SK-N-DZ (cell line): ENCODE measurements around the gene FNDC11.
A peak's percentile ranks its signal among the peaks of the same experiment; 100 is the strongest.
"Not testable (repeated sequence)": the region's sequence is repeated elsewhere in the genome, so short reads cannot be mapped to it uniquely, and the experiment has no call there.

Experiments
- DNase-seq: peaks from one replicate; pipeline ENCODE4 v3.0.0-alpha.2; 2015; ENCODE audit warnings: low spot score

The FNDC11 gene

GRCh38 chr20:63566395-63567135, 12.6 kb downstream of the FNDC11 start:
- DNase-seq: no peak

GRCh38 chr20:63567136-63567385, 13.1 kb downstream of the FNDC11 start:
- peak; percentile 60 for DNase-seq

GRCh38 chr20:63567386-63568169, 13.6 kb downstream of the FNDC11 start:
- DNase-seq: no peak

GRCh38 chr20:63568170-63568981, 14.4 kb downstream of the FNDC11 start:
- DNase-seq: no peak

GRCh38 chr20:63568986-63569949, 15.3 kb downstream of the FNDC11 start:
- DNase-seq: no peak

- no peak for DNase-seq
Observed at GRCh38 chr20:63570281-63571086, 16.5 kb downstream of the FNDC11 start.

GRCh38 chr20:63571087-63571478, 17.1 kb downstream of the FNDC11 start:
- not testable (repeated sequence) for DNase-seq

GRCh38 chr20:63572071-63572787, 18.3 kb downstream of the FNDC11 start:
- no peak for DNase-seq

- peak; percentile 56 for DNase-seq
Observed at GRCh38 chr20:63572788-63573646, 19.1 kb downstream of the FNDC11 start.

- no peak for DNase-seq
Observed at GRCh38 chr20:63573647-63574131, 19.7 kb downstream of the FNDC11 start.

- no peak for DNase-seq
Observed at GRCh38 chr20:63574156-63574828, 20.3 kb downstream of the FNDC11 start, which contains the start of gene HELZ2. TSS of gene HELZ2 (minus strand) at chr20:63574239. CDS start at chr20:63572385, 1,854 bp downstream.

GRCh38 chr20:63574829-63575743, 21.1 kb downstream of the FNDC11 start:
- DNase-seq: peak; percentile 63

- no peak for DNase-seq
Observed at GRCh38 chr20:63576311-63576710, 22.4 kb downstream of the FNDC11 start.

- no peak for DNase-seq
Observed at GRCh38 chr20:63577317-63577894, 23.4 kb downstream of the FNDC11 start.

GRCh38 chr20:63578224-63579016, 24.5 kb downstream of the FNDC11 start:
- no peak for DNase-seq
